GM21723 (cell line): ENCODE measurements around the gene CHN1.

Experiments
- ATAC-seq: cut with Tn5 transposase; IDR thresholded peaks from one replicate; pipeline ENCODE4 v1.9.1; 2021; ENCODE audit warnings: mild to moderate bottlenecking, moderate library complexity; ENCODE audit not compliant: unreplicated experiment

CHN1 gene, protein sequence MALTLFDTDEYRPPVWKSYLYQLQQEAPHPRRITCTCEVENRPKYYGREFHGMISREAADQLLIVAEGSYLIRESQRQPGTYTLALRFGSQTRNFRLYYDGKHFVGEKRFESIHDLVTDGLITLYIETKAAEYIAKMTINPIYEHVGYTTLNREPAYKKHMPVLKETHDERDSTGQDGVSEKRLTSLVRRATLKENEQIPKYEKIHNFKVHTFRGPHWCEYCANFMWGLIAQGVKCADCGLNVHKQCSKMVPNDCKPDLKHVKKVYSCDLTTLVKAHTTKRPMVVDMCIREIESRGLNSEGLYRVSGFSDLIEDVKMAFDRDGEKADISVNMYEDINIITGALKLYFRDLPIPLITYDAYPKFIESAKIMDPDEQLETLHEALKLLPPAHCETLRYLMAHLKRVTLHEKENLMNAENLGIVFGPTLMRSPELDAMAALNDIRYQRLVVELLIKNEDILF

GRCh38 chr2:175004980-175005732 is at the start of gene CHN1:
CHN1 (minus strand) TSS chr2:175005381; CDS start chr2:175004912, 469 bp downstream.
- ATAC-seq = peak; percentile 70

- ATAC-seq = no peak
Measured at GRCh38 chr2:175054340-175054739, 49.2 kb upstream of the CHN1 start.

- ATAC-seq = no peak
Measured at GRCh38 chr2:175049661-175050060, 44.5 kb upstream of the CHN1 start.

- ATAC-seq = no peak
Measured at GRCh38 chr2:175048275-175048674, 43.1 kb upstream of the CHN1 start.

- no peak for ATAC-seq
Measured at GRCh38 chr2:175039490-175039889, 34.3 kb upstream of the CHN1 start.

GRCh38 chr2:175039031-175039430 is 33.9 kb upstream of the CHN1 start:
- ATAC-seq = no peak

DNA sequence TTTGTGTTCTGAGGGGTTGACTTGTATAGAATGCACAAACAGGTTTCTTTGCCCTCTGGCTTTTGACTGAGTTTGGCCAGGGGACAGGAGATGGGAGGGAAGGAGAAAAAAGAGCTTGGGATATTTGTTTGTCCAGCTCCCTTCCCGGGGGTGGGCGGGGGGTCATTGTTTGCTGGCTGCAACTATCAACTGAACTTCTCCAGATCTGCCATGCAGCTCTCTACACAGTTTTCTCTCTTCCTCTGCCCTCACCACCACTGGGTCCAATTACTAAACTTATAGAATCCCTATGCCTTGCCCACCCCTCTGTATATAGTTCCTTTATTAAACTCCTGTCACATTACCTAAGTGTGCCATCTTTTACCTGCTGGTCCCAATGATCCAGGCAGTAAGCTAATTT is 32.8 kb upstream of the CHN1 start:
- no peak for ATAC-seq

DNA sequence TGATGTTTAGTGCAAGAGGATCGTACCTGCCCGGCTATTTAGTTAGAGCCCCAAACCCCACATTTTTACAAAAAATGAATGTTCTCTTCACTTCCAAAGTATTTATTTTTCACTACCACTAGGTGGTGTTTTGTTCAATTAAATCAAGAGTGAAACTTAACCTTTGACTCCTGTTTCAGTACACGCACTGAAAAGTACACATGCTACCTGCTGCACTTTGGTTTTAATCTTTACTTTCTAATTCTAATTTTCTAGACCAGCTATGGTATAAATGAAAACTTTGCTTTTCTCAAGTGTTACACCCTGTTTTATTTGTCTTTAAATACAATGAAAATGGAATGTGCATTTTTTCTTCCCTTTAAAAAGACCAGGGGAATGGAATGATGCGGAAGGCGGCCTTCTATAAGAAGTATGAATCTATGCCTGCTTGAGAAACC is 31.4 kb upstream of the CHN1 start:
- no peak for ATAC-seq

DNA sequence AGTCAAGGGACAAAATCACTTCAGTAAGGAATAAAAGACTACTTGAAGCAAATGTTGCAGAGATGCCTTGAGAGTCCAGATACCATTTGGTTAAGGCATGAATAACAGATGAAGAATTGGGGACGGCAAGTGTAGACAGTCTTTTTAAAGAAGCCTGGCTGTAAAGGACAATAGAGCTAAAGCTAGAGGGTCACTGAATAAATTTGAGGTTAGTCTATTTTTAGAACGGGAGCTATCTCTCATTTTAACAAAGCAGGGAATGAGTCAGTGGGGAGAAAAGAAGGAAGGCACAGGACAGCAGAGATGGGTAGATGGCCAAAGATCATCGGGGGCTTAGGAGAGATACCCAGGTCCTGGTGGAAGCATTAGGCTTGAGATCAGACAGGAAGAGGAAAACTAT is 30.6 kb upstream of the CHN1 start:
- no peak for ATAC-seq

DNA sequence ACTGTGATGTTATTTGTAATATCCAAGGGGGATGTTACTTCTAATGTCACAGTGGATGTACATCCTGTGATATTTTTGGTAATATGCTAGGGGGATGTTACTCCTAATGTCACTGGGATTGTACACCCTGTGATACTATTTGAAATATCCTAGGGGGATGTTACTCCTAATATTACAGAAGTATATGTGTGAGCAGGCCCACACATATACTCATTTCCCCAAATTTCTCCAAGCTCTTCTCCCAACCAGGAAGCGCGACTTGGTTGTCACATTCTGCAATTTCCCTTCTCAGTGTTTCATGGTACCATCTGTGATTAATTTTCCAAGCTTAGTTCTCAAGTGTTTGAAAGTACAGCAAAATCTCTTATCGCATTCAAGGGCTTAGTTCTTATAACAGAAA is 29.5 kb upstream of the CHN1 start:
- no peak for ATAC-seq

DNA sequence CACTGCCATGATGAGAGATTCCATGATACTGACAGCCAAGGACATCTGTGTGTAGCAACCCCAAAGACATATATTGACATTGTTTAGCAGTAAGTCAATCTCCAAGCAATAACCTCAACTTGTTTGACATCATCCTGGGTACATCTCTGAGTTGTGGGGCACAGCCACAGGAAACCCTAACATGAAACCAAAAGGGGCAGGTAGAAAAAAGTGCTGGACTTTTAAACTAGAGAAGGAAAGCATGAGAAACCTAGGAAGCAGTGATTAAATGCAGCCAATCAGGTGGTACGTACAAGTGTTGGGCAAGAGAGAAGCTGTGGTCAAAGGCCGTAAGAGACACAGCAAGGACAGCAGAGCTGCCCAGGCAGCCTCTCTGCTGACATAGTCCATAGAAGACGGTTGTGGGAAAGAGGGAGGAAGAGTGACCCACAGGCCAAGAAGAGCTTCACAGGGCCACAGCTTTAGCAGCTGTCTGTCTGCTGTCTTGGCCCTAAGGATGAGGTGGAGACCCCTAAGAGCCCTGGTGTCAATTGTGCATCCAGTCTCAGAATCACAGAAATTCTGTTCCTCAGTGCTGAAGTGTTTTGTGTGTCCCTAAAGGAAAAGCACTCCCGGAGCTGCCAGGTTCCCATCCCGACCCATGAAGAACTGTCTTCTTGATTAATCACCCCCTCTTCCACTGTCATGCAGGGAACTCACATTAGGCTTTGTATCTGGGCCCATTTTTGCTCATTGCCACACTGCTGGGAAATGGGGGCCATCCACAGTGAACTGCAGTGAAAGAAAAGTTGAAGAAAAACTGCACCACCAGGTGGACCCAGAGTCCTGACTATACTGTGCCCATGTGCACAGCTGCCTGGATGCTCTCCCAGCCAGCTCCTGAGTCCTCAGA is 25.4 kb upstream of the CHN1 start:
- ATAC-seq = no peak

DNA sequence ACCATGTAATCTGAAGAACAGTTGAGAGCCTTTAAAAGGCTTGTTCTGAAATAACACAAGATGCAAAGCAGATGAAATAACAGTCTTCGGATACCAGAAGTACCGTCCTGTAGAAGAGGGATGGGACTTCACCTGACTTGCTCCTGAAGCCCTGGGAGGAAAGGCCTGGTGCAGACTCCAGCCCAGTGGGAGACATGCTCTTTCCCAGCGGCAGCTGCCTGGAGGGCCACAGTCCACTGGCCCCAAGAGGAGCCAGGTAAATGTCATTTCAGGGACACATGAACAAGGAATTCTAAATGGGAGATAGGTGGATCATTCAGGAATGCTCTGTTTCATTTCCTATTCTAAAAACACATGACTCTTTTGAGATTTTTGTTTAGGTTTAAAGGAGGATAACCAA is 22.6 kb upstream of the CHN1 start:
- ATAC-seq = no peak

GRCh38 chr2:175026385-175026784 is 21.2 kb upstream of the CHN1 start:
- no peak for ATAC-seq

DNA sequence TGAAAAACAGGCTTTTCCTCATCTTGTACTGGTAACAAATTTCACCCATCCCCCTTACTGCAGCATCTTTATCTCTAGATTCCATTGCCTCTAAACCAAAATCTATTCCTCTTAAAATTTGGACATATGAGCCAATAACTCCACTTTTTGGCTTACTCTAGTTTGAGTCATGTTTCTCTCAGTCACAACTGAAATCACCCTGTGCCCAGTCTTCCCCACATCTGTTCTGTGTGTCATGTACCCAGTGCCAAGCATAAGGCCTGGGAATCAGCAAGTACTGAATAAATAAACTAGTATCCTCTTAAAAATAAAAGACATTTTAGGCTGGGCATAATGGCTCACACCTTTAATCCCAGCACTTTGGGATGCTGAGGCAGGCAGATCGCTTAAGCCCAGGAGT is 20.8 kb upstream of the CHN1 start:
- ATAC-seq = no peak

DNA sequence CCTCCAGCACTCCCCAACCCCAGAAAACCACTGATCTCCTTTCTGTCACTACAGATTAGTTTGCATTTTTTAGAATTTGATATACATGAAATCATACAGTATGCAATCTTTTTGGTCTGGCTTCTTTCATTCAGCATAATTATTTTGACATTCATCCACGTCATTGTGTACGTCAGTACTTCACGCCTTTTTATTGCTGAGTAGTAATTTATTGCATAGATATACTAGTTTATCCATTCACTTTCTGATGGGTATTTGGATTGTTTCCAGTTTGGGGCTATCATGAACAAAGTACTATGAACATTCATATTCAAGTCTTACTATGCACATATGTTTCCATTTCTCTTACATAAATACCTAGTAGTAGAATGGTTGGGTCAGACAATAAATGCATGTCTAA is 20.1 kb upstream of the CHN1 start:
- ATAC-seq = no peak

- ATAC-seq = no peak
Measured at GRCh38 chr2:175022923-175023322, 17.7 kb upstream of the CHN1 start.

GRCh38 chr2:175019566-175020327 is 14.6 kb upstream of the CHN1 start:
- ATAC-seq = no peak

GRCh38 chr2:175017618-175018414 is 12.6 kb upstream of the CHN1 start:
- ATAC-seq = no peak

- no peak for ATAC-seq
Measured at GRCh38 chr2:175015340-175015739, 10.2 kb upstream of the CHN1 start.

DNA sequence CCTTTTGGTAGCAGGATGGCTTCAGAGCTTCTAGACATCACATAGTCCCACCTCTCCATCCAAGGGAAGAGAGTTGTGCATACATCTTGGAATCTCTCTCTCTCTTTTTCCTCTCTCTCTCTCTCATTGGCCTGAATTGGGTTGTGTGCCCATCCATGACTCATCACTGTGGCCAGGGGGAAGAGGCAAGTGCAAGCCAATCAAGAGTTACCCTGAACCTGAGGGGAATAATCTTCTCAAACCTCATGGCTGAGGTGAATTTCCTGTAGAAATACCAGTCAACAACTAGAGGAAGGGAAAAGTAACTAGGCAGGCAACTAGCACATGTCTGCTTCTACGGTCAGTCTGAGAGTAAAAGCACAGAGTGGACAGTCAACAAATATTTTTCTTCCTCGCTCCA is 7.3 kb upstream of the CHN1 start:
- no peak for ATAC-seq
